Measurements from ENCODE around the gene PLXNA4.

The PLXNA4 gene

GRCh38 chr7:132242192-132242812 is 334.0 kb downstream of the PLXNA4 start:
- no peak for DNase-seq (ENCODE audit: low read depth)

- DNase-seq (ENCODE audit: low read depth): no peak
Observed at GRCh38 chr7:132240821-132241422, 335.3 kb downstream of the PLXNA4 start.

GRCh38 chr7:132240262-132240661 is 336.0 kb downstream of the PLXNA4 start:
- DNase-seq (ENCODE audit: low read depth): no peak

- no peak for DNase-seq (ENCODE audit: low read depth)
Observed at GRCh38 chr7:132239422-132239994, 336.8 kb downstream of the PLXNA4 start.

GRCh38 chr7:132234711-132235110 is 341.6 kb downstream of the PLXNA4 start:
- DNase-seq (ENCODE audit: low read depth): no peak

GRCh38 chr7:132232406-132232805 is 343.9 kb downstream of the PLXNA4 start:
- DNase-seq (ENCODE audit: low read depth): no peak

GRCh38 chr7:132230462-132230861 is 345.8 kb downstream of the PLXNA4 start:
- no peak for DNase-seq (ENCODE audit: low read depth)

GRCh38 chr7:132228240-132228639 is 348.0 kb downstream of the PLXNA4 start:
- no peak for DNase-seq (ENCODE audit: low read depth)

- DNase-seq (ENCODE audit: low read depth): no peak
Observed at GRCh38 chr7:132226957-132227290, 349.3 kb downstream of the PLXNA4 start.

- no peak for DNase-seq (ENCODE audit: low read depth)
Observed at GRCh38 chr7:132226046-132226956, 350.0 kb downstream of the PLXNA4 start.

GRCh38 chr7:132225216-132226030 is 350.8 kb downstream of the PLXNA4 start:
- no peak for DNase-seq (ENCODE audit: low read depth)

GRCh38 chr7:132221356-132221755 is 354.9 kb downstream of the PLXNA4 start:
- DNase-seq (ENCODE audit: low read depth): no peak

GRCh38 chr7:132220060-132220459 is 356.2 kb downstream of the PLXNA4 start:
- no peak for DNase-seq (ENCODE audit: low read depth)

- DNase-seq (ENCODE audit: low read depth): no peak
Observed at GRCh38 chr7:132218876-132219275, 357.4 kb downstream of the PLXNA4 start.

- no peak for DNase-seq (ENCODE audit: low read depth)
Observed at GRCh38 chr7:132216847-132217525, 359.3 kb downstream of the PLXNA4 start.

- DNase-seq (ENCODE audit: low read depth): no peak
Observed at GRCh38 chr7:132214452-132214851, 361.8 kb downstream of the PLXNA4 start.

- DNase-seq (ENCODE audit: low read depth): no peak
Observed at GRCh38 chr7:132213583-132213982, 362.7 kb downstream of the PLXNA4 start.

- no peak for DNase-seq (ENCODE audit: low read depth)
Observed at GRCh38 chr7:132211971-132212370, 364.3 kb downstream of the PLXNA4 start.

- no peak for DNase-seq (ENCODE audit: low read depth)
Observed at GRCh38 chr7:132210821-132211220, 365.4 kb downstream of the PLXNA4 start.

- no peak for DNase-seq (ENCODE audit: low read depth)
Observed at GRCh38 chr7:132207782-132208181, 368.5 kb downstream of the PLXNA4 start.

GRCh38 chr7:132207211-132207610 is 369.1 kb downstream of the PLXNA4 start:
- DNase-seq (ENCODE audit: low read depth): no peak
